Peyer's patch (tissue), 4 donors: Measurements from ENCODE around the gene DNAJC17.

Source experiments
- POLR2A ChIP-seq, 2 donors: fragments of 450-650 bp; IDR thresholded peaks; one replicate each; pipeline ENCODE4 v1.5.1; 2017; ENCODE audit warnings: antibody characterized with exemption in 2 of 2, mild to moderate bottlenecking in 2 of 2, moderate library complexity in 2 of 2
- TF ChIP-seq, protein P1 (sequence below), 6 experiments: fragments of 450-650 bp in 4 of 6; fragments of 200-600 bp in 2 of 6; sonication (generic) in 1 of 6; IDR thresholded peaks; one replicate each; pipeline ENCODE4 v1.5.1; 2017 to 2019; ENCODE audit warnings: antibody characterized with exemption in 6 of 6, mild to moderate bottlenecking in 3 of 6, moderate library complexity in 1 of 6

DNA sequence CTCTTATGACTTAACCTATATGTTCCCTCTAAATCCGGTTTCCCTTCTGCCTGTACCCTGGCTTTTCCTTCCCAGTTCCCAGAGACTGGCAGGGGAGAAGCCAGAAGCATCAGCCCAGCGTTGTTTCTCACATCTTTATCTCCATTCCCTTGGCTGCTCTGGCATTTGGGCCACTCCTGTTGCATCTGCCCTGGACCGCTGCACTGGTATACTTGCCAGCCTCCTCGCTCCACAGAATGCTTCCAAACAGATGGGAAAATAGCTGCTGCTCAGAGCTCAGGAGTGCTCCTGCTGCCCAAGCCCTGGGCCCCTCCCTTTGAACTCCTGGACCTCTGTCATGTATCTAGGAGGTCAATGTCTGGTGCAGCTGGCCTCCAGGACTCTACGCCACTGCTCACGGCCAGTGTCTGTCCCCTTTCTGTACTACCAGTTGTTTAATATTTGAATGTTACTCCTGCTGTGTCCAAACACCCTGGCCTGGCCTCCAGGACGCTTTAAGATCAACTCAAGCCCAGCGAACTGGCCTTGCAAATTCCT is 43.4 kb upstream of the DNAJC17 start:
- no peak for TF ChIP-seq POLR2A (IDR thresholded peaks at IDR 0.05)
- TF ChIP-seq, protein P1, sequence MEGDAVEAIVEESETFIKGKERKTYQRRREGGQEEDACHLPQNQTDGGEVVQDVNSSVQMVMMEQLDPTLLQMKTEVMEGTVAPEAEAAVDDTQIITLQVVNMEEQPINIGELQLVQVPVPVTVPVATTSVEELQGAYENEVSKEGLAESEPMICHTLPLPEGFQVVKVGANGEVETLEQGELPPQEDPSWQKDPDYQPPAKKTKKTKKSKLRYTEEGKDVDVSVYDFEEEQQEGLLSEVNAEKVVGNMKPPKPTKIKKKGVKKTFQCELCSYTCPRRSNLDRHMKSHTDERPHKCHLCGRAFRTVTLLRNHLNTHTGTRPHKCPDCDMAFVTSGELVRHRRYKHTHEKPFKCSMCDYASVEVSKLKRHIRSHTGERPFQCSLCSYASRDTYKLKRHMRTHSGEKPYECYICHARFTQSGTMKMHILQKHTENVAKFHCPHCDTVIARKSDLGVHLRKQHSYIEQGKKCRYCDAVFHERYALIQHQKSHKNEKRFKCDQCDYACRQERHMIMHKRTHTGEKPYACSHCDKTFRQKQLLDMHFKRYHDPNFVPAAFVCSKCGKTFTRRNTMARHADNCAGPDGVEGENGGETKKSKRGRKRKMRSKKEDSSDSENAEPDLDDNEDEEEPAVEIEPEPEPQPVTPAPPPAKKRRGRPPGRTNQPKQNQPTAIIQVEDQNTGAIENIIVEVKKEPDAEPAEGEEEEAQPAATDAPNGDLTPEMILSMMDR (IDR thresholded peaks at IDR 0.05), result no peak
